ENCODE results near the gene YPEL3.

The YPEL3 gene

GRCh38 chr16:30088832-30089624 is 7.0 kb downstream of the YPEL3 start:
- no peak for DNase-seq

GRCh38 chr16:30088237-30088831 is 7.7 kb downstream of the YPEL3 start:
- no peak for DNase-seq

GRCh38 chr16:30087181-30087898 is 8.7 kb downstream of the YPEL3 start:
- DNase-seq, result peak in 1 of 2 experiments; percentile 16

GRCh38 chr16:30086291-30087140 is 9.5 kb downstream of the YPEL3 start:
- DNase-seq, result no peak

GRCh38 chr16:30085820-30086219 is 10.2 kb downstream of the YPEL3 start:
- DNase-seq, result no peak

- DNase-seq, result no peak
Measured at GRCh38 chr16:30085247-30085646, 10.8 kb downstream of the YPEL3 start.

GRCh38 chr16:30084816-30085159 is 11.2 kb downstream of the YPEL3 start:
- DNase-seq, result no peak

GRCh38 chr16:30084096-30084815 is 11.8 kb downstream of the YPEL3 start:
- DNase-seq, result no peak

GRCh38 chr16:30083216-30084055 is 12.6 kb downstream of the YPEL3 start:
- DNase-seq, result no peak

GRCh38 chr16:30082545-30083090 is 13.4 kb downstream of the YPEL3 start:
- no peak for DNase-seq

GRCh38 chr16:30079480-30079879 is 16.5 kb downstream of the YPEL3 start:
- no peak for DNase-seq

- DNase-seq, result no peak
Measured at GRCh38 chr16:30078744-30079143, 17.3 kb downstream of the YPEL3 start.

- no peak for DNase-seq
Measured at GRCh38 chr16:30077656-30078055, 18.4 kb downstream of the YPEL3 start.

GRCh38 chr16:30076276-30076791 is 19.7 kb downstream of the YPEL3 start:
- no peak for DNase-seq

GRCh38 chr16:30075503-30076275 is 20.3 kb downstream of the YPEL3 start, which contains the start of gene PPP4C:
Gene PPP4C, plus strand, starts transcription at chr16:30075994. Its CDS starts 384 bp downstream, at chr16:30076378.
- peak; percentile 73 to 76 for DNase-seq

- no peak for DNase-seq
Measured at GRCh38 chr16:30070490-30070889, 25.5 kb downstream of the YPEL3 start.

GRCh38 chr16:30069611-30070462 is 26.2 kb downstream of the YPEL3 start:
- no peak for DNase-seq

- no peak for DNase-seq
Measured at GRCh38 chr16:30068750-30069610, 27.0 kb downstream of the YPEL3 start.
